NCI-H2196 (cell line): ENCODE measurements around the gene MAP2K5.

ENCODE experiments used
- DNase-seq: peaks from one replicate; lab custom pipeline; 2025; ENCODE audit not compliant: unreplicated experiment; lab: John Stamatoyannopoulos, UW

The MAP2K5 gene

DNA sequence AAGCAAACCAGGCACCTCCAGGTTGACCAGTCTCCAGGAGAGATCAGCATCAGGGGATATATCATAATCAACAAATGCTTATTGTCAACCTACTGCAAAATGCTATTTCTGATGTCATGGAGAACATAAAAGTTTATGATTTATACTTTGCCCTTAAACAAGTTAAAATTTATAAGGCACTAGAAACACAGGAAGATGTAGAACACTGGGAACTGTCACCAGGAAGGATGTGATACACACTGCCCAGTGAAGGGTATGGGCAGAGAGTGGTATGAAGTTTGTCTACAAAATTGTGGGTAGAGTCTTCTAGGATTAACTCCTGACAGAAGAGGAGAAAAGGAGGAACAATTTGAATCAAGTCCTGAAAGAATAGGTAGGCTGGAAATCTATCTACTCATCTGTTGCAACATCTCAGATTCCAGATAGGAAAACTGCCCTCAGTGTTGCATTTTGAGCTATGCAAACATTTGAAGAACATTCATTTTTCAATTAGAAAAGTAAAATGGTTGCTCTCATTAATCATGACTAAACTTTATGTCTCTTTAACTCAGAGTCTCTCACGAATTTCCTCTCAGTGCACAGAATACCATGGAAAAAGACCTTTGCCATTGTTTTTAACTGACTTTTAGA, 176.9 kb downstream of the MAP2K5 start:
- no peak for DNase-seq

DNA sequence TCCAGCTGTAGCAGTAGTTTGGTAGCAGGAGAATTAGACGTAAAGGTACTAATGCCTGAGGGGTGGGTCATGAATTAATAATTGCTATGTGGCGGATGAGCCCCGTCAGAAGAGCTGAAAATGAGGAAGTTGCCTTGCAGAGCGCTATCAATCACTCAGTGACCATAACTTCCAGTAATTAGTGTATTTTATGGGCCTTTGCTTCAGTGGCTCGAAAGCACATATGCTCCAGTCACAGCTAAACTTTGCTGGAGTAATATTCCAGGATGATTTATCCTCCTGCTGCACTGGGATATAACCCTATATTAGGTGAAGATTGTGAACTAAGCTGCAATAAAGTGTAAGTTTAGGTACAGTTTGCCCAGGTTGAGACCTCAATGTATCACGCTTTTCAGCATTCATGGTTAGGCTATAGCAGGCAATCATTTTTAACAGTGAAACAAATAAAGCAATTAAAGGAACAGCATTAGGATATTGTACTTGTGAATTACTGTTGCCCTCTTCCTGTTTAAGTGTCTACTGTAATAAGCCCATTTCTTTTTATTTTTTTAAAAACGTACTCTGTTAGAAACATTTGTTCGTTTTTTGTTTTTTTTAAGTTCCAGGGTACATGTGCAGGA, 178.2 kb downstream of the MAP2K5 start:
- no peak for DNase-seq

DNA sequence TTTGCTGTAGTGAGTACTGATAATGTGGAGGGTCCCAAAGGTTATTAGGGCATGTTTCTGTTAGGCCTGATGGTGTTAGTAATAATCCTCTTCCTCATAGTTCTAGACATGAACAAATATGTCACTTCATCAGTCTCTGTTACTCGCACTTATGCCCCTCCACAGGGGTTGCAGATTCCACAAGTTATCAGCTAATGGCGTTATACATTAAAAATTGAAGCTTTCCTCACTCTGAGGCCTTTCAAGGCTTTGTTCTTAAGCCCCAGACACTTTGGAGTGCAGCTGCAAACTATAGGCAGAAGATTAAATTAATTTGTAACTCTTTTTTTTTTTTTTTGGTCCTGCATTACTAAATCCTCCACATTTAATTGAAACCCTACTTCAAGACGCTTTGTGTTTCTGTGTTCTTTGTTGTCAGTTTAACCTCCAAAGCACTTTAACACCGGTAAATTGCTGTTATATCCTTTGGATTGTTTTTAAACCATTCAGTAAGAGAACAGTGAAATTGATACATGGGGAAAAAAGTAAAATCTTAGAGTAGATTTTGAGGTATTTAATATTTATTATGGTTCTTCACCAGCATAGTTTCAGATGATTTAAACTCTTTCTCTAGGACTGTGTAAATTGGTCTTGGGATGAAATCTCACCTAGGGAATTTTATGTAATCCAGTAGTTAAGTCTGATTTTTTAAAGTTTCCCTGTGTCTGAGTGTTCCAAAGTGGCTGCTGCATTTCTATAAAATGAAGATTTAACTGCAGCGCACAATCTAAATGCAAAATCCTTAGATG, 179.7 kb downstream of the MAP2K5 start:
- DNase-seq = no peak

DNA sequence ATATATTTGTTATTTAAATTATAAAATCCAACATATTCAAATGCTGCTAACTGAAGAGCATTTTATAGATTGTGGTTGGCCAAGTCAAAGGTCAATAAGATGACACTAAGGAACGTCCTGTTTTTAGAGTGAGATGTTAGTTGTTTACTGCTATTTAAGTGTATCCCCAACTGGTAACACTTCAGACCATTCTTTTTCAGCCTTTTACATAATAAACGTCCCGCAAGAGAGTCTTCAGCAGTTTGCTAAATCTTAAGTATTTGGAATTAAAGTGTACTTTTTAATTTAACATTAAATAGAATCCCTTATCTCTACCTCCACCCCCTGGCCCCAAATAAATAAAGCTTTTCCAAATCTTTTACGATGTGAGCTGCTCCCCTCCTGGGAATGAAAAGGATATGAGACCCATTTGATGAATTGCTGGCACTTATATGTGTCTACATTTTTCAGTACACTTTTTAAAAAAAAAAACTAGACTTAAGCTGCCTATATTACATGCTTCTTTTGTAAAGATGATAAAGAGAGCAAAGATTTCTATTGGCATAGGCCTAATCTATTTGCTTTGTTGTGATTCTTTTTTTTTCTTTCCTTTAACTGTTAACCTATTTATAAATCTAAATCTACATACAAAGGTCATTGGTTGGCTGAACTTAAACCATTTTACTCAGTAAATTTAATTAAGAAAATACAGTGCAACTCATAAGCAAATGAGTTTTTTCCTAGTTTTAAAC, 181.0 kb downstream of the MAP2K5 start:
- no peak for DNase-seq

DNA sequence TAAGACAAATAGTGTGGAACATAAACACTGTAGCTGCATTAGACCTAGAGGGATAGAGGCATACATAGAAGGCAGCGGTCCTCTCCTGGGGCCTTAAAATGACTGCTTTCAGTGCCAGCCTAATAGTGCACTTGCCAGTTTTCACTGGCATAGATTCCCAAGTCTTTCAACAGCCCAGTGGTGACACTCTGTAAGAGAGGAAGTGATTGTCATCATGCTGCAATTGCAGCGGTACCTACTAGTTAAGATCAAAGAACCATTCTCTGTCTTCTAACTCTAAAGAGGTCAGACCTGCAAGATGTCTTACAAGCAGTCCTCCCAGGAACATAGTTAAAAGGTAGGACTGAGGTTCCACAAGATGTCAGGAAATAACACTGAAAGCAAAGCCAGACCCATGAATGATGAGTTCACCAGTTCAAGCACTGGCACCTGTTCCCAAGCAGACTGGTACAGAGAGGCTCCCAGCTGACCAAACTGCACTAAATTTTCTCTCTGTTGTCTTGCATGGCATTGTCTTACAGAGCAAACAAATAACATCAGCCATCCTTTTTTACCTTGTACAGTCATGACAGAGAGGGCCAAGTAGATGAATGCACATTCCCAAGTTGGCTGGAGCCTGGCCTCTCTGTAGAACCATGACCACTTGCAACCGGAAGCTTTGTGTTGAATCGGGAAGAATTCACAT, 182.3 kb downstream of the MAP2K5 start:
- DNase-seq = peak; percentile 29

DNA sequence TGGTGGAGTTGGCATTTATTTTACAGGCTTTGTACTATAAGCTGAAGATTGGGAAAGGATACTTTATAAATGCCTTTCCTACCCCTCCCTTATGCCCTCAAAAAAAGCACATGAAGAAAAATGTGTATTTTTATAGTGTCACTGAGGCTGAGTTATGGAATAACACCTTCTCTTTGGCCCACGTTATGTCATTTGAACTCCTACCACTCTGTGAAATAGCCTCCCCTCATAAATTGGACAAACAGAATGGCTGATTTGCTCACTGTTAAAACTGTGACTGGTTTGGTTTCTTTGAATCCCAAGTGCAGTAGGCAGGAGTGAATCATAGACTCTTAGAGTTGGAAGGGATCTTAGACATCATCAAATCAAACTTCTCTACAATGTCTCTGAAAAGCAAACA, 187.6 kb downstream of the MAP2K5 start:
- DNase-seq = no peak

DNA sequence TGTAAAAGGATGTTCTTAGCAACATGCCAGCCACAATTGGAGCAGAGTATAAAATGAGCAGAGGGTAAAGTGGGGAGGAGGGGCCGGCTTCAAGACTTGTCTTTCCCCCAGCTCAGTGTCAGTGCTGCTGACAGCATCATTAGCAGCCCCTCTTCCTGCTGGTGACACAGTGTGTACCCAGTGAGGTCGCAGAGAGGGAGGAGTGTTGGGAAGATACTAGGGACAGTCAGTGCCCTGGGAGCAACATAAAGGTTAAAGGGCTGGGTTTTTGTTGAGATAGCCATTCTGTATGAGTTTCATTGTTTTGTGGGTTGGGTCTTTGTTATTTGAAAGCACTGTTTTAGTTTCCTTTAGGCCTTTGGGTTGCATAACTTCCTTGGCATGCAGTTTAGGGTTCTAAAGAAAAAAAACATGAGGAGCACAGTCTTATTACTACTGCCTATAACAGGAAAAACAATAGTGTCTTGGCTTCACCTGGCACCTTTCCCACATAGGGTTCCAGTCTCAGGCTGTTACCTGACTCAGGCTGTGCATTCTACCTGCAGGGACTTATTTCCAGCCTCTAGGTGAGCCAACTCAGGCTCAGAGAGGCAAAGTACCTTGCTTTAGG, 188.7 kb downstream of the MAP2K5 start:
- DNase-seq = no peak

DNA sequence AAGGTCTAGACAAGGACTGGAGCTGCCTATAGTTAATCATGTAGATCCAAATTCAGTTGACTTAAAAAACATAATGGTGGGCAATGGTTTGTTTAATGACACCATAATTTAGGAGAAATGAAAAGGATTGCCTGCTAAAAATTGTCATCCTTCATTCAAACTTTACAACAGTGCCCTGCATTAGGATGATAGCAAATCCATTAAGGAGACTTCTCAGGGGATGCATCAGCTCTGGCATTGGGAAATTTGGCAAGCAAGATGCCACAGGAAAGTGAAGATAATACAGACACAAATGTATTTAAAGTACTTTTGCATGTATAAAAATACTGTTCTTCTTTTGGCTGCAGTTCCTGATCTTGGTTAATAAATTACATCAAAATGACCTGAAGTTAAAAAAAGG, 189.7 kb downstream of the MAP2K5 start:
- DNase-seq = no peak

DNA sequence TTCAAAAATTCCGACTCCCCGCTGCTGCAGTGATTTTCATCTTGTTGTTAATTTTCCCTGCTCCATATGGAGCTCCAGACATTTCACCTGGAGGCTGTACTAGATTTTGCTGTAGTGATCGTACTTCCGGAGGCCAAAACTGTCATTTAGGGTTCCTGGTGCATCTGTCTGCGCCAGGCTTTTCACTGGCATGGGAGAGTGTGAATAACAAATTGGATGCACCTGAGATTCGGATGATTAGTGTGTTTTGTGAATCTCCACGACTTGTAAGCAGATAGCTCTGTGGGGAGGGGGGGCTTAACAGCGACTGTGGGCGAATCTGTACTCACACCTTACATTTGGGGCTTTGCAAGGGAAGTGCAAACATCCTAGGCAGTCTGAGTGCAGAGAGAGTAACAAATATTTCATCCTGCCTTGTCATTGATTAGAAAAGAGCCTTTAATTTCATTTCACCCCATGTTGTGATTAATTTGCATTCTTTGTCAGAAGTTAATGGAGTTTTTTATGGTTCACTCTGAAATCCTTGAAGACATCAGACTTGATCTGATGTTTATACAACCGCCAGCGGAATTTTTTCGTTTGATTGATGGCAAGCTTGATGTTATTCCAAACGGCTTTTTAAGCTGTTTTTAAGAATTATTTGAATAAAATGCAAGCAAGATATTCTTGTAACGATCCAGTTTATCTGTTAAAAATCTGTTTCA, 190.3 kb downstream of the MAP2K5 start:
- no peak for DNase-seq

DNA sequence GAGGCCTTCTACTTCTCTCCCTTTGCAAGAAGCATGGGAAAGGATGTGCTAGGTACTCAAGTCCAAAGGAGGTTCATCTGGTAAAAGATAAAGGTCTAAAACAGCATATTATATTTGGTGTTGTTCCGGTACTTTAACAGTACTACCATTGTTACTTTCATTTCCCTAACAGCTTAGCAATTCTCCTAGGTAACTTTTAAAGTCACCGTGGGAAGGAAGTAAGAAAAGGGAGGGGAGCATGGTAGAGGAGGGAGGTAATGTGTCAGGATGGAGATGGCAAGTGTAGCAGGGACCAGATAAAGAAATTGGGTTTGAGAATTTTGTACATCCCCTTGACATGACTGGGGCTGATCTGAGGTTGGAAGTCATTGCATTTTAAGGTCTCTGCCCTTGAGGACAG, 193.4 kb downstream of the MAP2K5 start:
- DNase-seq = no peak

DNA sequence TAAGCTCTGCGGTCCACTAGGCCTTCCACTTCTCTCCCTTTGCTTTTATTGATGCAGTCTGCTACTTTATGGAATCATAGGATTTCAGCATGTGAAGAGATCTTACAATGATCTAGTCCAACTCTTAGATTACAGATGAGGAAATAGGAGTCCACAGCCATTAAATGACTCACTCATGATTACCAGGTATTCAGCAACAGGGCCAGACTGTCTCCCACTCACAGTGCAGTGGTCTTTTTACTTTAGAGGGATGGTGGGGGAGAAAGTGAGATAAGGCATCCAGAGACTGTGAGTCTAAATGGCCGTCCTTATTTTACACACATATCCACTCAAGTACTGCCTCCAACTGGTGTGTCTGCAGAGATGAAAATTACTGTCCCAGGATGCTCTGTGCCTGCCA, 194.3 kb downstream of the MAP2K5 start:
- no peak for DNase-seq

DNA sequence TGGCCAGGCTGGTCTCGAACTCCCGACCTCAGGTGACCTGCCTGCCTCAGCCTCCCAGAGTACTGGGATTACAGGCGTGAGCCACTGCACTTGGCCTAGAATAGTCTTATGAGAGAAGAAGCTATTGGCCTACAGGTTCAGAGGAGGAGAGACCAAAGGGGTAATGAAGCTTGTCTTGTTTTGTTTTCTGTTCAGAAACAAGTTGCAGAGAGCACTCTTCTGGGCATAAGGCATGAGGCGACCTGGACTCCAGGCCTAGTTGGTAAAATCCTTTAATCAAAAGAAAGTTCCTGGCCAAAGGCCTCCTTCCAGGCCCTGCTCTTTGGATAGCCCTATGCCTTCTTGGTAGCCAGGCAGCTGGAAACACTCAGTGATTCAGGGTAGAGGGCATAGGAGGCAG, 195.6 kb downstream of the MAP2K5 start:
- no peak for DNase-seq

DNA sequence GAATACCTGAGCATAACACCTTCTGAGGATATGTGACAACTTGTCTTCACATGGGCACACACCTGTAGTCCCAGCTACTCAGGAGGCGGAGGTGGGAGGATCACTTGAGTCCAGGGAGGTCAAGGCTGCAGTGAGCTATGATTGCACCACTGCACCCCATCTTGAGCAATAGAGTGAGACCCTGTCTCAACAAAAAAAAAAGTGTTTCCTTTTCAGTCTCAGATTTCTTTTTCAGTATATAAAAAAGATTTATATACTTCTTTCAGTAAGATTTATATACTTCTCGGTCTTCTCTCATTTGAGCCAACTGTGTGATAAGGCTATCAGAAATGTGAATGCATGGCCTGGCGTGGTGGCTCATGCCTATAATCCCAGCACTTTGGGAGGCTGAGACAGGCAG, 197.9 kb downstream of the MAP2K5 start:
- DNase-seq = no peak

DNA sequence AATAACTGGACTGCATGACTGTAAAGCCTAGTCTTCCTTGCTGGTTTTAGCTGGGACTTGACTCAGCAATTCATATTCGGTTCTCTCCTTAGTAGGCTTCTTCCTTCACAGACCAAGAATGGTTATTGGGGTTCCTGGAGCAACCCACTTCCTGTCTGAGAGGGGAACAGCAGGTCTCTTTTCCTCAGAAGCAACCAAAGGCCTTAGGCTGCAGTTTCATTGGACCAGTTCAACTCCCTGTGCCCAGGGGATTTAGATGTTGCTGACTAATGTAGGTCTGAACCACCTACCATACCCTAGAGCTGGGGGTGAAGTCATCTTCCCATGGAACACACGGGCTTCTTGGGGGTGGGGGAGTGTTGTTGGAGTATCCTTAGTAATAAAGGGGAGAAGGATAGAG, 198.8 kb downstream of the MAP2K5 start:
- DNase-seq = no peak

DNA sequence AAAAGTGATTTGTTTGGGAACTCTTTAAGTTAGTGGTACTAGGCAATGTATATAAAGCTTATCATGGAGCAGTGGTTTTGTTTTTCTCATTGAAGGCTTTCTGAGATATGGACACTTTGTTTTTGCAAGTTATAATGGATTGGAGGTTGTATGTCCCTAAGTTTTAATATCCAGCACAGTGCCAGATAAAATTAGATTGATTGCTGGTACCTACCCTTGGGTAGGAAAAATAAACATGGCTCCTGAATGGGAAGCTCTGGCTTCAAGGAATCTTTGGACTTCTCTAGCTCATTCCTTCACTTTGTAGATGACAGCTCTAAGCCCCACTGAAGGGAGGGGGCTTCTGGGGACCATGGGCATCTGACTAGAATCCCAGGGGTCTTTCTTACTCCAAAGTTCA, 201.1 kb downstream of the MAP2K5 start:
- DNase-seq = no peak

DNA sequence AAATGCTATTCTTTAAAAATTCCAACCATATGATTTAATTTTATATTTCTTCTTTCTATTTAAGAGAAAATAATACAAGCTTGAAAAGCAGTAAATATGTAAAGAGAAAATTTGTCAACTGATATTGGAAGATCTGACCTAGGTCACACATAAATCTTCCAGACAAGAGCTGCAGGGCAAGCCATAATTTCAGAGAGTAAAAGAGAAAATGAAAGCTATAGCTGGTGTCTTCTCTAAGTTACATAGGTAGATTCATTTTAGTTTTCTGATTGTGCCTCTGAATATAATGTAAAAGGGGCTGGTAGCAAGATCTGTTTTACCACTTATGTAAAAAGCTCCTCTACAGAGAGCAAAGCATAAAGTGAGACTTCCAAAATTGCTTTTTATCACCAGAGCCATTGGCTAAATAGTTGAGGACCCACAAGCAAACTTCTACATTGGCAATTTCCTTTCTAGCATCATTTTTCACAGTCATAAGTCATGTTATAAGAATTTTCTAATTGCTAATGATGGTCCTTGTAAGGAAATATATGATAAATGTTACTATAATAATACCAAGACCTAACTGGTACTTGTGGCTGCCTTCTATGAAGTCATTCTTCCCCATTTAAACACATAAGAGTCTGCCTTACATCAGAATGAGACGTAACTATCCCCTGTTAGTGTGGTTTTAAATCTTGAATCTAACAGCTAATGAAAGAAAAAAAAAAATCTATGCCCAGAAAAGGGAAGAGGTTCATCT, 202.0 kb downstream of the MAP2K5 start:
- DNase-seq = no peak

DNA sequence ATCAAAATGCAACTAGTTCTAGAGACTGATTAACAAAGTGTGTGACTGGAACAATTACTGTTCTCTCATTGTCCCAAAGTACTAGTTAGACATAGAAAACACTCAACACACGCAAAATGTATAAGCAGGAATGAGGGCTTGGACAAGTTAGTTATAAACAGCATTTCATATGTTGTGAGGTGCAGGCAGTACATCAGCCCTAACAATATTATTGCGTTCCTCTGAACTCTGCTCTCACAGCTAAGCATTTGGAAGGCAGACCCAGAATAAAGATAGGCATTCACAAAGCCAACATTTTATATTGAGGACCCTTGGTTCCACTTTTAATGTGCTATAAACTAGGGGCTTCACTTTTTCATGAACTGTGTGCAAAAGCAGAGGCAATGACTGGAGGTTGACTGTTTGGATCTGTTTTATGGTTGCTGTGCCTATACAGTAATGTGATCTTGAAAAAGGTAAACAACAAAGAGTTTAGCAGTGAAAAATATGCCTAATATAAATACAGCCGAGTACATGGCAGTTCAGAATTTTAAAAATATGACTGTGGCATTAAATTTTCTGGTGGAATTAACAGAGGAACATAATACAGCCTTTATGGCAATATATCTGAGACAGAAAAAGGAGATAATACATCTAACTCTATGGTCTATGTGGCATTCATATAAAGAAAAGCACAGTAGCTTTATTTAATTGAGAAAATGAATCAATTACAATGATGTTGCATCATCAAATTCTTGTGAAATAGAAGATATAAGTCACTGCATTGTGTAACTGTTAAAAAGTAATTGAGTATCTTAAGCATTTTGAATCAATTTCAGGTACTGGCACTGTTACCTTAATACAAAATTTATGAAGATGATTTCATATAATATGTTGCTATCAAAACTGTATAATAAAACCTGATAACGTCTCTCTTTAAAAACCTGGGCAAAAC, 202.8 kb downstream of the MAP2K5 start:
- no peak for DNase-seq

DNA sequence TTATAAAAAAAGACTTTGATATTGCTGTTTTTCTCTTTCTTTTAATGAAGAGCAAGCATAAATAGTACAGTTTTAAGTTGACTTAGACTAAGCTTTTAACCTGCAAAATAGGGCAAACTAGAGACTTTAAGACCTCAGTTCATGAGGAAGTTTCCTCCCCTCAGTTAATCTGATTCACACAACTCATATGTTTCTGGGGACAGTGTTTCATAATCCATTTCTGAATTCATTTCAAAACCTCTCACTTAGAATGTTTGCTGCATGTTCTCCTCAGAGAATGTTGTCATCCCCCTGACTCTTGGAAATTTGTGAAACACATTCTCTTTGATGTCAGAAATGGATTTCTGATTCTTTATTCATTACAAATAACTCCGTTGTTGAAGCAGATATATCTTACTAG, 203.5 kb downstream of the MAP2K5 start:
- no peak for DNase-seq
